ENCODE measurements around the gene DPAGT1.

GRCh38 chr11:119144825-119145486, 43.3 kb upstream of the DPAGT1 start:
- TF ChIP-seq TCF7 (CRISPR knock-in tag; IDR thresholded peaks at IDR 0.05; ENCODE audit: low read depth) (no peak), CTCF (IDR thresholded peaks at IDR 0.05) (peak; percentile 52), ZNF423 (CRISPR knock-in tag; IDR thresholded peaks at IDR 0.05) (no peak), HMGXB4 (CRISPR knock-in tag; IDR thresholded peaks at IDR 0.05) (no peak), NFYB (CRISPR knock-in tag; conservative IDR thresholded peaks at IDR 0.05; ENCODE audit: low read depth) (no peak), PREB (CRISPR knock-in tag; IDR thresholded peaks at IDR 0.05; ENCODE audit: borderline replicate concordance) (no peak), NR1H2 (CRISPR knock-in tag; IDR thresholded peaks at IDR 0.05) (no peak), OVOL2 (CRISPR knock-in tag; IDR thresholded peaks at IDR 0.05; ENCODE audit: borderline replicate concordance) (no peak), FOXP1 (CRISPR knock-in tag; IDR thresholded peaks at IDR 0.05; ENCODE audit: borderline replicate concordance) (no peak), USF1 (CRISPR knock-in tag; IDR thresholded peaks at IDR 0.05) (no peak), CBFB (CRISPR knock-in tag; IDR thresholded peaks at IDR 0.05; ENCODE audit: low read depth) (no peak), ZNF121 (CRISPR knock-in tag; IDR thresholded peaks at IDR 0.05) (no peak), ZNF416 (CRISPR knock-in tag; IDR thresholded peaks at IDR 0.05) (no peak), ATF6 (CRISPR knock-in tag; IDR thresholded peaks at IDR 0.05) (no peak)

All from WTC11 (cell line).